Smooth muscle cell (in vitro differentiated cells): ENCODE measurements around the gene HTR6. TPM values are rescaled to one million over a fixed set of nuclear protein-coding genes. Genes with fewer than 3 reads are reported as not detected.
"Not testable (repeated sequence)": the region's sequence is repeated elsewhere in the genome, so short reads cannot be mapped to it uniquely, and the experiment has no call there.

Experiments used
- DNase-seq: peaks from one replicate; lab custom pipeline; 2025; ENCODE audit not compliant: unreplicated experiment; lab: John Stamatoyannopoulos, UW
- H2AFZ ChIP-seq: fragments of 200-600 bp; sonication (generic); 2 replicates; pipeline ENCODE4 v1.6.0; 2016; ENCODE audit warnings: antibody characterized with exemption, low read depth, mild to moderate bottlenecking
- H3F3A ChIP-seq: fragments of 200-600 bp; sonication (generic); 2 replicates; pipeline ENCODE4 v1.6.0; 2017; ENCODE audit warnings: antibody characterized with exemption, low read depth
- H3K27ac ChIP-seq: fragments of 200-600 bp; sonication (generic); 2 replicates; pipeline ENCODE4 v1.5.1; 2016; ENCODE audit warnings: low read depth, mild to moderate bottlenecking
- H3K27me3 ChIP-seq: fragments of 200-600 bp; sonication (generic); 2 replicates; pipeline ENCODE4 v1.6.1; 2016; ENCODE audit warnings: low read depth, mild to moderate bottlenecking
- H3K36me3 ChIP-seq: fragments of 200-600 bp; sonication (generic); 2 replicates; pipeline ENCODE4 v1.5.1; 2016; ENCODE audit warnings: low read depth
- H3K4me1 ChIP-seq: fragments of 200-600 bp; sonication (generic); 2 replicates; pipeline ENCODE4 v1.5.1; 2016; ENCODE audit warnings: low read depth
- H3K4me2 ChIP-seq: fragments of 200-600 bp; sonication (generic); 2 replicates; pipeline ENCODE4 v1.6.0; 2016; ENCODE audit warnings: mild to moderate bottlenecking
- H3K4me3 ChIP-seq: fragments of 200-600 bp; sonication (generic); 2 replicates; pipeline ENCODE4 v1.5.1; 2016; ENCODE audit warnings: mild to moderate bottlenecking
- H3K79me2 ChIP-seq: fragments of 200-600 bp; sonication (generic); 2 replicates; pipeline ENCODE4 v1.6.0; 2016; ENCODE audit warnings: low read depth, mild to moderate bottlenecking
- H3K9ac ChIP-seq: fragments of 200-600 bp; sonication (generic); 2 replicates; pipeline ENCODE4 v1.6.0; 2016; ENCODE audit warnings: low read depth
- H3K9me3 ChIP-seq: fragments of 200-600 bp; sonication (generic); replicated peaks from 2 replicates; pipeline ENCODE4 v1.5.1; 2016; ENCODE audit warnings: low read depth
- H4K20me1 ChIP-seq: fragments of 200-600 bp; sonication (generic); 2 replicates; pipeline ENCODE4 v1.6.0; 2016; ENCODE audit warnings: low read depth
- CTCF ChIP-seq: fragments of 200-600 bp; sonication (generic); IDR thresholded peaks from 2 replicates; pipeline ENCODE4 v1.5.1; 2017; ENCODE audit warnings: borderline replicate concordance, mild to moderate bottlenecking, antibody characterized with exemption; ENCODE audit not compliant: insufficient read depth, poor library complexity, severe bottlenecking
- WGBS: methylation state at CpG from one replicate; pipeline ENCODE4 v1.1.7; 2016; ENCODE audit warnings: low lambda C conversion rate; 5-methylcytosine and 5-hydroxymethylcytosine counted together
- polyA plus RNA-seq: library from polyadenylated mRNA; unstranded; fragments of >200 nt; fragmentation: Nextera tagmentation; extraction: Ambion mirVana; gene quantifications from 2 replicates; pipeline ENCODE4 v1.2.1, GENCODE V29; 2016
- total RNA-seq: library from RNA; depleted of rRNA; stranded (reverse); fragments of >200 nt; gene quantifications from 2 replicates; pipeline ENCODE4 v1.2.3, GENCODE V29; 2014

Gene HTR6
- total and polyA plus RNA-seq, 2 experiments from 2014 or later: not detected

DNA sequence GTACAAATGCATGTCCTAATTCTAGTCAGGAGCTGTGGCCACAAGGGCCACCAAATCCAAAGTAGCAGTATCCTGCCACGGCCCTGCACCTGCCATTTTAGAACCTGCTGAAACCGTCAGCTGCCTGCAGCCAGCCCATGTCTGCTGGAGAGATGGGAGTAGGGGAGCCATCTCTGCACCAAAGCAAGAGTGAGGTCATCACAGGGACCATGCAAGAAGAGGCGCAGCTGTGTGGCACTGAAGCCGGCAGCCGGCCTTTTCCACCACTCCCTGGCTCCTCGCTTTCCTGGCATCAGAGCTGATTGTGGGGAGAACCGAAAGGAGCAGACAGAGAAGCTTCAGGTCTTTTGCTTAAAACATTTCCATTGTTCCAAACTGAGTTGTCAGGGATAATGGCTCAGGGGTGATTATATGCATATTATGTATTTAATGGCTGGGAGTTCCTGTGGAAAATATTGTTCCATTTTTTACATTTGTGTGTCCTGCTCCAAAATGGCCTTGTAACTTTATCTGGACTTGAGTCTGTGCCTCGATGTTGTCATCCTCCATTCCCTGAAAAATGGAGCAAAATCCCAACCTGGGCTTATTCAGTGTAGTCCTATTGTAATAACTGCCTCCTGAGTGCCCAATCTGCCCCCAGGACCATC is 39.3 kb upstream of the HTR6 start:
- Histone ChIP-seq H3K9ac (no peak overlapping the region), H3K36me3 (peaks cover 11% of the 10 kb centered on the region), H3K79me2 (peaks cover 8% of the 10 kb centered on the region), H4K20me1 (peaks cover 50% of the 10 kb centered on the region), H3F3A (no peaks in the 10 kb centered on the region), H2AFZ (no peak overlapping the region), H3K4me3 (no peak overlapping the region), H3K4me1 (no peaks in the 10 kb centered on the region), H3K9me3 (no peaks in the 10 kb centered on the region), H3K27ac (no peak overlapping the region), H3K27me3 (no peaks in the 10 kb centered on the region), H3K4me2 (no peak overlapping the region)
- over 99% methylated on average over 8 of the region's 8 CpGs for WGBS
- TF ChIP-seq CTCF: no peak
- DNase-seq: no peak

GRCh38 chr1:19628879-19629278 is 35.8 kb upstream of the HTR6 start:
- H3K27ac ChIP-seq: no peak overlapping the region
- 94% methylated on average over 3 of the region's 3 CpGs for WGBS
- no peak overlapping the region for H3K4me2 ChIP-seq
- no peak for TF ChIP-seq CTCF
- H3K9ac ChIP-seq: no peak overlapping the region
- no peak for DNase-seq
- no peak overlapping the region for H3K4me3 ChIP-seq
- H4K20me1 ChIP-seq: peaks cover 17% of the 10 kb centered on the region
- H3K27me3 ChIP-seq: no peaks in the 10 kb centered on the region
- no peak overlapping the region for H2AFZ ChIP-seq
- no peaks in the 10 kb centered on the region for H3K9me3 ChIP-seq
- no peaks in the 10 kb centered on the region for H3K79me2 ChIP-seq
- no peaks in the 10 kb centered on the region for H3K4me1 ChIP-seq
- H3F3A ChIP-seq: no peaks in the 10 kb centered on the region
- H3K36me3 ChIP-seq: peaks cover 11% of the 10 kb centered on the region

DNA sequence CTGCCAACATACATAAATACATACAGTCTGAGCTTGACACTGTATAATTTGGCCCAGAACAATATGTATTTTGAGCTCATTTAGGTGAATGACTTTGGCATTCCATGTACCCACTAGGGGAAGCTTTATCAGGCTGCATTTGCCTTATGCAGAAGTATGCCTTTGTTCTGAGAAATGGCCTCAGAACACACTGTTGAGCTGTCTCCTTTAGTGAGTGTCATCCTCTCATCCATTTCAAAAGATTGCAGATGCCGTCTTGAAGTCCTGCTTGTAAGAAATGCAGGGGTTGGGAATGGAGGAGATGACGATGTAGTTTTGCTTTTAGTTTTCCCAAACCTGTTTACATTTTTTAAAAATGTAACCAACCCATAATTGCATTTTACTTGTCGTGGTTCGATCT is 35.3 kb upstream of the HTR6 start:
- Histone ChIP-seq H3K9ac (no peak overlapping the region), H4K20me1 (peaks cover 16% of the 10 kb centered on the region), H3K27ac (no peak overlapping the region), H3K9me3 (no peaks in the 10 kb centered on the region), H3K4me2 (no peak overlapping the region), H2AFZ (no peak overlapping the region), H3K27me3 (no peaks in the 10 kb centered on the region), H3K4me1 (no peaks in the 10 kb centered on the region), H3K79me2 (no peaks in the 10 kb centered on the region), H3F3A (no peaks in the 10 kb centered on the region), H3K4me3 (no peak overlapping the region), H3K36me3 (peaks cover 11% of the 10 kb centered on the region)
- 85% methylated on average over 4 of the region's 4 CpGs for WGBS
- no peak for TF ChIP-seq CTCF
- no peak for DNase-seq

- not testable (repeated sequence) for H3K27me3 ChIP-seq, DNase-seq, H3K9me3 ChIP-seq, H3K4me2 ChIP-seq, H2AFZ ChIP-seq, H4K20me1 ChIP-seq, H3K9ac ChIP-seq, H3K4me1 ChIP-seq, H3K79me2 ChIP-seq, H3F3A ChIP-seq, H3K27ac ChIP-seq, H3K4me3 ChIP-seq
- 91% methylated on average over 1 of the region's 1 CpG for WGBS
- H3K36me3 ChIP-seq: peaks cover 11% of the 10 kb centered on the region
Measured at GRCh38 chr1:19630192-19630591, 34.5 kb upstream of the HTR6 start.
